NCI-H1694 treated with DMSO at 0.1 percent for 48 hours (cell line): ENCODE data around the gene SP2.
"Not testable (repeated sequence)": the region's sequence is repeated elsewhere in the genome, so short reads cannot be mapped to it uniquely, and the experiment has no call there.

Source experiments
- DNase-seq: peaks from one replicate; lab custom pipeline; 2025; lab: John Stamatoyannopoulos, UW

The SP2 gene

DNA sequence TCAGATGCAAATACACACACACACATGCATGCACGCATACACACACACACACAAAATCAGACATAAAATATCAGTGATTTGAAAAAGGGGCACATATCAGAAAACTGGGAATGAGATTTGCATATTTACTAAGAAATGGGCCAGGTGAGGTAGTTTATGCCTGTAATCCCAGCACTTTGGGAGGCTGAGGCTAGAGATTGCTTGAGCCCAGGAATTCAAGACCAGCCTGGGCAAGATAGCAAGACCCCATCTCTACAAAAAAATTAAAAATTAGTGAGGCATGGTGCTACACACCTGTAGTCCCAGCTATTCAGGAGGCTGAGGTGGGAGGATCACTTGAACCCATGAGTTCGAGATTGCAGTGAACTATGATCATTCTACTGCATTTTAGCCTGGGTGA, 23.0 kb downstream of the SP2 start:
- no peak for DNase-seq

DNA sequence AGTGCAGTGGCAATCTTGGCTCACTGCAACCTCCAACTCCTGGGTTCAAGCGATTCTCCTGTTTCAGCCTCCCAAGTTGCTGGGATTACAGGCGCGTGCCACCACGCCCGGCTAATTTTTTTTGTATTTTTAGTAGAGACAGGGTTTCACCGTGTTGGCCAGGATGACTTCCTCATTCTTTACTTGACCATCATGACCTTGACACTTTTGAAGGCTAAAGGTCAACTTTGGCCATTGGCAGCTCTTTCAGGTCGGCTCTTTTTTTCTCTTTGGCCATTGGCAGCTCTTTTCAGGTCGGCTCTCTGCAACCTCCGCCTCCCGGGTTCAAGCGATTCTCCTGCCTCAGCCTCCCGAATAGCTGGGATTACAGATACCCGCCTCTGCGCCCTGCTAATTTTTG, 23.9 kb downstream of the SP2 start:
- not testable (repeated sequence) for DNase-seq

DNA sequence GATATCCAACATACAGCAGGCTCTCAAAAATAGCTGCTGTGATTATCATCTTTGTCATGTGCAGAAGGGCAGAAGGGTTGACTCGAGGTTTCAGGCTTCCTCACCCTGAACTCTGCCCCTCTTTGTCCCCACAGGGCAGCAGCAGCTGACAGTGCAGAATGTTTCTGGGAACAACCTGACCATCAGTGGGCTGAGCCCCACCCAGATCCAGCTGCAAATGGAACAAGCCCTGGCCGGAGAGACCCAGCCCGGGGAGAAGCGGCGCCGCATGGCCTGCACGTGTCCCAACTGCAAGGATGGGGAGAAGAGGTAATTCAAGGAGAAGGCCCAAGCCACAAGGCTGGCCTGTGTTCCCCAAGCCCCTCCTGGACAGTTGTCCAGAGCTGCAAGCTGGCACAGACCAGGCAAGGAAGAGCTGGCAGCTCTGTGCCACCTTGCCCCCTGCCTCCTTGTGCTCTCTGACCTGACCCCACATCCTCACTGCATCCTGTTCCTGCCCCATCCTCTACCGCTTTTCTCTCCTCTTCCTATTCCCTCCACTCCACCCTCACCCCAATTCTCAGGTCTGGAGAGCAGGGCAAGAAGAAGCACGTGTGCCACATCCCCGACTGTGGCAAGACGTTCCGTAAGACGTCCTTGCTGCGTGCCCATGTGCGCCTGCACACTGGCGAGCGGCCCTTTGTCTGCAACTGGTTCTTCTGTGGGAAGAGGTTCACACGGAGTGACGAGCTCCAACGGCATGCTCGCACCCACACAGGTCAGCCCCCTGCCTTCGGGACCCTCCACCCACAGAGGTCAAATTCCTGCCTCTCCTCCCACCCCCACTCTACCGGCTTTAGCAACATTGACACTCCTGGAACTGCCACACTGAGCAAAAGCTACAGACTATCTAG, 29.0 kb downstream of the SP2 start:
- DNase-seq: no peak

DNA sequence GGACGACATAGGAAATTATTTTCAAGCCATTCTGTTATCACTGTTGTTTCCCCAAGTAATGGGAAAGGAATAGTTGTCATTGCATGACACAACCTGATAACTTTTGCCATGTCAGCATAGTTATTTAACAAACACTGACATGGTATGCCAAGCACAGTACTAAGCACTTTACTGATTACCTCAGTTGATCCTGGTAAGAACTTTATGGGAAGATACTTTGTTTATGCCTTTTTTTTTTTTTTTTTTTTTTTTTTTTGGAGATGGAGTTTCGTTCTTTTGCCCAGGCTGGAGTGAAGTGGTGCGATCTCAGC, 29.6 kb downstream of the SP2 start:
- DNase-seq: no peak

DNA sequence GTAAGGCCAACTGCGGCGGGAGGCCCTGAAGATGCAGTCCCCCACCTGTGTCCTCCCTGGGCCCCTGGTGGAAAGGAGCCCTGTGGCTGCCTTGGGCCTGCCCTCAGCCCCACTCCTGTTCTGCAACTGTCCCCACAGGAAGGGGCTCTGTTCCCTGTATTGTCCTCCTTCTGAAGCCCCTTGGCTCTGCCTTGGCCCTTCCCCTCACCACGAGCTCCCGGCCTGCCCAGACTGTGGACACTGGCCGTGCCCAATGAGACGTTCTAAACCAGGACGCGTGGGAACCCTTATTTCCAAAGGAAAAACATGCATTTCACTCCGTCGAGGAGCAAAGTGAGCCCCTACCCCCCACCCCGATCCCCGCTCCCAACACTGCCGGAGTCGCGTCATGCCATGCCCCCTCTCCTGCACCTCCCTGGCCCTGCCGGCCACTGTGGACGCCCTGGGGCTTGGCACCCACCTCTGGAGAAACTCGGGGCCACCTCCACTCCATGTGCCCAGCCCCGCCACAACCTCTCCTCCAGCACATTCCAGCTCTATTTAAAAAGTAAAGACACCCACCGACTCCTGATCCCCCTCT, 31.9 kb downstream of the SP2 start:
- DNase-seq: no peak

DNA sequence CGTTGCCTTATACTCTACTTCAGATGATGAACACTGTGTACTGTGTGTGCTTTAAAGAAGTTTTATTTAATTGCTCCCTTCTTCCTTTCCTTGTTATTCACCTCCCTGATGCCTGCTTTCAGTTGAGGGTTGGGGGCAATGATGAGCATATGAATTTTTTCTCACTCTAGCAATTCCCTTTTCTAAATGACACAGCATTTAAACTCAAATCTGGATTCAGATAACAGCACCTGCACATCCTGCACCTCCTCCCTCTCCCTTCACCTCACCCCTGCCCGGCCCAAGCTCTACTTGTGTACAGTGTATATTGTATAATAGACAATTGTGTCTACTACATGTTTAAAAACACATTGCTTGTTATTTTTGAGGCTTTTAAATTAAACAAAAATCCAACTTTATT, 32.4 kb downstream of the SP2 start:
- DNase-seq: no peak

DNA sequence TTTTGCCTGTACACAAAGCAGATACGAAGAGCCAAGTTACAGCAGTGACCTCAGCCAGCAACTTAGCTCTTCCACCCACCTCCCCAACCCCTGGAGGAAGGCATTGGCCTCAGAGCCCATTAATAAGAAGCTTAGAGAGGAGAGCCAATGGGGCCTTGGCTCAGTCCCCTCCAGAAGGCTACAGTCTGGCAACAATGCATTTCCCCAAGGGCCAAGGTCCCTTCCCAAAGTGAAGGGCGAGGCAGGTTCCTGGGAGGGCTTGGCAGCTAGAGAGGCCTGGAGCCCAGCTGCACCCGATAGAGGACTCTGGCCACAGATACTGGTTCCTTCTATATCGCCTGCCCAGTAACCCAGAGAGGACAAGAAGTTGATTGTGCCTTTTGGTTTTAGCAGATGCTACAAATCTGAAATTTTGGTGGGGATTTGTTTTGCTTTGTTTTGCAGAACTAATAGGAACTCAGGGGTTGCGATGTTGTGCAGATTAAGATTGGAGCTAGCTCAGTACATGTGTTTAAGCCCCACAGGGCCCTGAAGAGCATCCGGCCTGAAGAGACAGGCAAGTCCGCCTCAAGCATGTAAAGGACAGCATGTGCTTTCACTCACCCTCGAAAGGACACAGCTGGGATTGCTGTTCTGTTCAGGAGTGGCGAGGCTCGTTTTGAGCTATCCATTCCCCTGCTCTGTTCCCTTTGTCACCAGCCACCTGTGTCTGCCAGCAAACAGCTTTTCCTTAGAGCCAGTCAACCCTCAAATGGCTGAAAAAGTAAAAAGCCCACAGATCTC, 33.4 kb downstream of the SP2 start:
- no peak for DNase-seq

DNA sequence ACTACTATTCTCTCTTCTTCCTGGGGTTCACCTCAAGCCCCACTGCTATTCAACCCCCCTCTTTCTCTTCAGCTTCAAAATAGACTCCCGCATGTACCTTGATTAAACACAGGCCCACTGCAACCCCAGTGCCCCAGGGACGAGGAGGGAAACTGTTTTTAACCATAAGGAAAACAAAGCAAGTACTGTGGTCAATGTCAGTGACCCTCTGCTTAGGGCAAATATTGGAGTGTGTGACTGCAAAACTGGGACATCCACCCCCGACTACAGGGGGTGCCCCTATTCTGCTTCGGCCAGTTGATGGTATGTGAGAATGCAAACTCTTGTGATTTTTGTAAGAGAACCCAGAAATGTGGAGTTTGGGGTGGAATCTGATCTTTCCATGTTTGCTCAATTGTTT, 35.8 kb downstream of the SP2 start:
- DNase-seq: no peak

DNA sequence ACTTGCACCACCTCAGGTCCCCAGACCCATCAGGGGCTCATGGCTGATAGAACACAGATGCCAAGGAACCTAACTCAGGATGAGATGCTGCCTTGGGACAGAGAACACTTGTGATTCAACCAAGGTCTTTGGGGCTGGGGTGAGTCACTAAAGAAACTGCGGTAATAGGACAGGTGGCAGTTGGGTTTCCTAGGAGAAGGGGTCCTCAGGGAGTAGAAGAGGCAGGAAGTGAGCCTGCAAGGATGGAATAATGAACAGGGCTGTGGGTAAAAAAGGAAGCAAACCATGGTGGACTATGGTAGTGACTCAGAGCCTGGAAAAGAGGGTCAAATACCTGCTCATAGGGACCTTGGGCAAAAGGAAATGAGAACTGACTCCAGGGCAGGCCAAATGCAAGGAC, 38.8 kb downstream of the SP2 start:
- no peak for DNase-seq

DNA sequence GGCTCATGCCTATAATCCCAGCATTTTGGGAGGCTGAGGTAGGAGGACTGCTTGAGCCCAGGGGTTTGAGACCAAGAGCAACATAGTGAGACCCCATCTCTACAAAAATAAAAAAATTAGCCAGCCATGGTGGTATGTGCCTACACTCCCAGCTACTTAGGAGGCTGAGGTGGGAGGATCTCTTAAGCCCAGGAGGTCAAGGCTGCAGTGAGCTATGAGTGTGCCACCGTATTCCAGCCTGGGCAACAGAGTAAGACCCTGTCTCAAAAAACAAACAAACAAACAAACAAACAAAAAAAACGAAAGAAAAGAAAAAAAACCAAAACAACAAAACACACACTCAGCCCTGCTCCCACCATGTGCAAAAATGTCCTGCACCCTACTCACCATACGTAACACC, 39.4 kb downstream of the SP2 start:
- not testable (repeated sequence) for DNase-seq

DNA sequence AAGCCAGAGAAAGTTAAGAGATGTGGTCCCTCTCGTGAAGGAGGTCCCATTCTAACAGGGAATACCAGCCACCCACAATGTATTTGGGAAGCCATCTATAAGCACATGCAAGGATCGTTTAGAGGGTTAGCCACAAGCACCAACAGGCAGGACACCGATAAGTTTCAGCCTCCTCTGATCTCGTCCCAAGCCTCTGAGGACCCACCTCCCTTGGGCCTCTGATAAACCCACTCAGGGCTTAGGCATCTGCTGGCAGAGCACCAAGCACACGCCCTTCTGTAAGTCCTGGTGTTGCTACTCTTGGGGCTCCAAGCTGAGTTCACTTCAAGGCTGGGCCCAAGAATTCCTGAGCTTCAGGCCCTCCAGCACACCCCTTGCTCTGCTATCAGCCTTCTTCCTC, 39.9 kb downstream of the SP2 start:
- DNase-seq: no peak

DNA sequence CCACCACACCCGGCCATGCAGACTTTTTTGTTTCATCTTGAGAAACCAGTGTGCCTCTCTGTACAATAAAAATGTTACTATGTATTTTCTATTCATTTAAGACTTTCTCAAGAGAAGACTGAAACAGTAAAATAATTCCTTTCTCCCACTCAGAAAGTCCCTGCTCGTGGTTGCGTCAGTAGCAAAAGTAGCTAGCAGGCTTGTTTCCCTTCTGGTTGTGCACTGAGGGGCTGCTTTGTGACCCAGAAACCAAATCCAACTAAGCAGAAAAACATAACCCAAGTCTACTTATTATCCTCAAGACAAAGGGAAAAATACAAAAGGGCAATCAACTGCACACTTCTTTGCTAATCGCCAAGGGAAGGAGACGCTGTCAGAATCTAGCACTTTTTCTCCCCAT, 41.9 kb downstream of the SP2 start:
- no peak for DNase-seq

DNA sequence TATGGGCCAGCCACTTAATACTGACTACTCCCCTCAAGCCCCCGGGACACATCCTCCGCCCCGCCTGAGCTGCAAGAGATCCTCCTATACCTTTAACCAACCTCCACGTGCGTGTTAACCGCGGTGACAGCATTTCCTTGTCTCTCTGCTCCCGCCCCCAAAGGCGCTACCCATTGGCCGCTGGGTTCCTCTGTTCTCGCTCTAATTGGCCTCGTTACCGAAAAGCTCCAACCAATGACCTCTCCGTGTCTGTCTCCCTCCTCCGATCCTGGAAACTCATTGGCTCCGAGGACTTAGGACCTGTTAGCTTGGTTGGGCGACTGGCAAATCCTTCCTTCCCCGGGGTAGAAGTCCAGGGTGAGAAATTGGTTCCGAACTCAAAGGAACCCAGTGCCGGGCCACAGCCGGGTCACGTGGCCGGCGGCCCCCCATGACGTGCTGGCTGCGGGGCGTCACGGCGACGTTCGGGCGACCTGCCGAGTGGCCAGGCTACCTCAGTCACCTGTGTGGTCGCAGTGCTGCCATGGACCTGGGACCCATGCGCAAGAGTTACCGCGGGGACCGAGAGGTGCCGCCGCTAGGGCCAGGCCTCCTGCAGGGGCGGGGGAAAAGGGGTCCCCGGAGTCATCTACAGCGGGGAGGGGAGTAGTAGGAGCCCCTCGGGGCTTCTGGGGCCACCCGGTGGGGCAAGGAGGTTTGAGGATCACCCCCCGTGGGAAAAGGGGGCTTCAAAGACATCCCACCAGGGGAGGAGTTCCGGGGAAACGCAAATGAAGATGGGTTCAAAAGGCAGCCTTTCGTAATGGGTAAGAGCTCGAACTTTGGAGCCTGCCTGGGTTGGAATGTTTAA, 45.4 kb downstream of the SP2 start, which contains the start of gene PNPO:
Gene PNPO, plus strand, starts transcription at position 326 of the 850 bp plus-strand sequence. Its CDS starts 105 bp downstream, at position 431.
- peak; percentile 98 for DNase-seq

DNA sequence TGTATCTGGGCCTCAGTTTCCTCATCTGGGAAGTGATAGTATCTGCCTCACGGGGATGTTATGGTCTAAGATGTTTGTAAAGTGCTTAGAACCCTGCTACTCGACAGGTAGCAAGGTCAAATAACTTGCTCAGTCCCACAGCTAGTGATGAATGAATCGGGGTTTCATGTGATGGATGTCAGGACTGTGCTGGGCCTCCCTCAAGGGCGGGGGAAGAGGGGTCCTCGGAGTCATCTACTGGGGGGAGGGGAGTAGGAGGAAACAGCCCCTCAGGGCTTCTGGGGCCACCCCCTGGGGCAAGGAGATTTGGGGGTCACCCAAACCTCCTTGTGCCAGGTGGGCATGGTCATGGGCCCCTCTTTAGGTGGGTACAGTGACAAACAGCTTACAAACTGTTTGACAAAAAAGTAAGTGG, 46.1 kb downstream of the SP2 start:
- no peak for DNase-seq

DNA sequence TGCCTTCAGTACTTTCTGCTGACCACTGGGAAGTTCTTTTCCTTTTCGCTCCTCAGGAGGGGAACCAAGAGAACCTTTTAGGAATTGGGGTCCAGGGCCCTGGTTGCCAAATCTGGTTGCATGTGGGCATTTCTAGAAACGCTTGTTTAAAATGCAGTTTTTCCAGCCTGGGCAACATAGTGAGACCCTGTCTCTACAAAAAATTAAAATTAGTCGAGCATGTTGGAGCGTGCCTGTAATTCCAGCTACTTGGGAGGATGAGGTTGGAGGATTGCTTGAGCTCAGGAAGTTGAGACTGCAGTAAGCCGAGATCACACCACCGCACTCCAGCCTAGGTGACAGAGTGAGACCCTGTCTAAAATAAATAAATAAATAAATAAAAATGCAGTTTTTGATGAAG, 46.5 kb downstream of the SP2 start:
- no peak for DNase-seq

DNA sequence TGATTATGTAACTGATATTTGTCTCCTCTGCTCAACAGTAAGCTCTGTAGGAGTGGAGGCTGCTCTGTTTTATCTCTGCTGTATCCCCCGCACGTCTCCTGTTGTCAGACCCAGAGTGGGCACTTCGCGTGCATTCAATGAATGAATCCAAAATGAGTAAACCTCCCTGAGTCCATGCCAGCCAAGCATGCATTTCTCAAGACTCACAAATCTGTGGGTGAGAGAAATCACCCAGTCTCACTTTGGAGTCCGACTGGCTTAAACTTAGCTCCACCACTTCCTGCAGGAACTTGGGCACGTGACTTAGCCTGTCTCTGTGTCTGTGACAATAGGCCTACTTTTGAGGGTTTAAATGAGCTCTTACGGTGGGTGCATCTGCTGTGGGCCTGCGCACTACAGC, 49.0 kb downstream of the SP2 start:
- DNase-seq: no peak

DNA sequence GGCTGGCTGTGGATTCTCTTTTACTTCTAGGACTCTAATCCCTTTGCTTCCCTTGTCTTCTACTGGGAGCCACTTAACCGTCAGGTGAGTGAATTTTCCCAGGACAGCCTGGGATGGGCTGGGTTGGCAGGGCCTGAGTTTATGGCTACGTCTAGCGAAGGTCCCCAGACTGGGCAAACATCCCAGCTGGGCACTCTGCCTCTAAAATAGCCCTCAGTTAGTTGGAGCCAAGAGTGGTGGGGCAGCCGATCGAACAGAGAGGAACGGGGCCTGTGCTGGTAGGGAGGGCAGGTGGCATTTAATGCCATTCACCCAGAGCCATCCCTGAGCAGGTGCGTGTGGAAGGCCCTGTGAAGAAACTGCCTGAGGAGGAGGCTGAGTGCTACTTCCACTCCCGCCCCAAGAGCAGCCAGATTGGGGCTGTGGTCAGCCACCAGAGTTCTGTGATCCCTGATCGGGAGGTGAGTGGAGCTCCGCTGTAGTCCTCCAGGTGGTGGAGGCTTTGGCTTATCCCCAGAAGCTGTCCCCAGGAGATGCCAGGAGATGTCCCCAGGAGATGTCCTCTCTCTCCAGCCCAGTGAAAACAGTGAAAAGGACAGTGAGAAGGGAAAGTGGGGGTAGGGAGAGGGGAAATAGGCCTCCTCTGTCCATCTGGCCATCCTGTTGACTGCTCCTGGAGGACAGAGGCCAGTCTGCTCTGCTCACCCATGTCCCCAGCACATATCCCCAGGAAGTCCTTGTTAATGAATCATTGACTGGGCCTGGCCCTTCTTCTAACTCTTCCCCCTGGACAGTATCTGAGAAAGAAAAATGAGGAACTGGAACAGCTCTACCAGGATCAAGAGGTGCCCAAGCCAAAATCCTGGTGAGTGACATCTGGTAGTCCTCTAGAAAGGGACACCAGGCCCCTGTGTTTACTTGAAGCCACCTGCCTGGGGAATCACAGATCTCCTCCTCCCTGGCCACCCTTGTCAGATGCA, 49.8 kb downstream of the SP2 start:
- no peak for DNase-seq

DNA sequence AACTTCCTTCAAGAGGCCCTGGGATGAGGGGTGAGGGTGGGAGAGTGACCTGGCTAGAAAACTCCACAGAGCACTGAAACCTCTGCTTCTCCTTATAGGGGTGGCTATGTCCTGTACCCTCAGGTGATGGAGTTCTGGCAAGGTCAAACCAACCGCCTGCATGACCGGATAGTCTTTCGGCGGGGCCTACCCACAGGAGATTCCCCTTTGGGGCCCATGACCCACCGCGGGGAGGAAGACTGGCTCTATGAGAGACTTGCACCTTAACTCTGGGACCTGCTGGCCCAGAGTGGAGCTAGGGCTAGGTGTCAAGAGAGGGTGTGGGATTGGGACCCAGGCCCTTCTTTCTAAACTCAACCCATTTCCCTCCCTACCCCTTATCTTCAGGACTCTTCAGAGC, 50.5 kb downstream of the SP2 start:
- no peak for DNase-seq

DNA sequence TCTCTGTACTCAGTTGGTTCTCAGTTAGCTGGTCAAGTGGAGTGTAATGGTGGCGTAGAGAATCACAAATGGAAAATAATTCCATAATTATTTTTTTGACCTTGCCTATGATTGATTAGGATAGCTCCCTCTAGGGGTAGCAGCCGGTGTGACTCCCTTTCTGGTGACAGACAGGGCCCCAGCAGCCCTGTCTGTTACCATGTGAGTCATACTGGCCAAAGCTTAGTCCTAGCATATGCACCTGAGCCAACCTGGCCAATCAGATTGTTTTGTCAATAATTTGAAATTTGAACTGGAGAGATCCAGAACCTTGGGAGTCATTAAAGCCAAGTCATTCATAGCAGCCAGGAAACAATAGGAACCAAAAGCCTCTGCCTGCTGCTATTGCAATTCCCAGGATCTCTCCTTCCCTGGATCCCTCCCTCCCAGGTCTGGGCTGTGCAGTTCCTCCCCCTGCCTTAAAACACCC, 50.9 kb downstream of the SP2 start:
- DNase-seq: peak; percentile 38

DNA sequence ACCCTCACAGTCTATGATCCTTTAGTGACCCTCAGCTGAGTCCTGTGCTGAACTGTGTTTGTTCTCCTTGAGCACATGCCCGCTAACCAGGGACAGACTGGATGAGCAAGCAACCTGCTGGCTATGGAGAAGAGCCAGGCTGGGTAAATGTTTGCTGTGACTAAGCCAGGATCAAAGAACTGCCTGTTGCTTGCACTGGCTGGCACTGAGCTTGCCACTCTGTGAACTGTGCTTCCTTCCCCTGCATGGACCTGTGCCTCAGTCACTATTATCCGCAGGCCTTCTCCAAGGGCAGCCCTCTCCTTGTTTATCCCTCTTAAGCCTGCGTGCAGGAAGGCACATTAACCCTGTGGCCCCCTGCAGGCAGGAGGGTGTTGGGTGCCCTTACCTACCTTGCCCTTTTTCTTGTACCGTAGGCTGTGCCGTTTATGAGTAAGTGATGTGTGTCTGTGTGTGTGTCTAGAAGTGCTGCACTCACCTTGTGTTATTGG, 52.7 kb downstream of the SP2 start:
- no peak for DNase-seq
